Keratinocyte (primary cell): Measurements from ENCODE around the gene SH2D1B.

Experiments
- EZH2 ChIP-seq: IDR thresholded peaks from one replicate; pipeline ENCODE4 v1.6.1; 2012; ENCODE audit warnings: inconsistent platforms, mild to moderate bottlenecking, low read length, moderate library complexity
- TF ChIP-seq, protein P1 (sequence below), 3 experiments: IDR thresholded peaks in 1 of 3; conservative IDR thresholded peaks in 1 of 3; optimal IDR thresholded peaks in 1 of 3; 2 replicates in 2 of 3; 3 replicates in 1 of 3; pipeline versions ENCODE3 to v1.5.1; 2011; ENCODE audit warnings: low read length in 3 of 3, mild to moderate bottlenecking in 3 of 3, moderate library complexity in 2 of 3, control low read depth in 1 of 3, inconsistent platforms in 1 of 3; ENCODE audit not compliant: insufficient read depth in 2 of 3; ENCODE audit errors: extremely low read depth in 1 of 3

GRCh38 chr1:162381383-162381782 is 30.6 kb downstream of the SH2D1B start, which contains the start of gene C1orf226:
- TF ChIP-seq EZH2, result no peak
- TF ChIP-seq, protein P1, sequence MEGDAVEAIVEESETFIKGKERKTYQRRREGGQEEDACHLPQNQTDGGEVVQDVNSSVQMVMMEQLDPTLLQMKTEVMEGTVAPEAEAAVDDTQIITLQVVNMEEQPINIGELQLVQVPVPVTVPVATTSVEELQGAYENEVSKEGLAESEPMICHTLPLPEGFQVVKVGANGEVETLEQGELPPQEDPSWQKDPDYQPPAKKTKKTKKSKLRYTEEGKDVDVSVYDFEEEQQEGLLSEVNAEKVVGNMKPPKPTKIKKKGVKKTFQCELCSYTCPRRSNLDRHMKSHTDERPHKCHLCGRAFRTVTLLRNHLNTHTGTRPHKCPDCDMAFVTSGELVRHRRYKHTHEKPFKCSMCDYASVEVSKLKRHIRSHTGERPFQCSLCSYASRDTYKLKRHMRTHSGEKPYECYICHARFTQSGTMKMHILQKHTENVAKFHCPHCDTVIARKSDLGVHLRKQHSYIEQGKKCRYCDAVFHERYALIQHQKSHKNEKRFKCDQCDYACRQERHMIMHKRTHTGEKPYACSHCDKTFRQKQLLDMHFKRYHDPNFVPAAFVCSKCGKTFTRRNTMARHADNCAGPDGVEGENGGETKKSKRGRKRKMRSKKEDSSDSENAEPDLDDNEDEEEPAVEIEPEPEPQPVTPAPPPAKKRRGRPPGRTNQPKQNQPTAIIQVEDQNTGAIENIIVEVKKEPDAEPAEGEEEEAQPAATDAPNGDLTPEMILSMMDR (optimal IDR thresholded peaks at IDR 0.05 in 1 of 3, IDR thresholded peaks at IDR 0.05 in 1 of 3, conservative IDR thresholded peaks at IDR 0.05 in 1 of 3; ENCODE audit: extremely low read depth in 1 of 3, insufficient read depth in 2 of 3, low read length in 3 of 3), result no peak
